ENCODE results near the gene LRP6.
"Not testable (repeated sequence)": the region's sequence is repeated elsewhere in the genome, so short reads cannot be mapped to it uniquely, and the experiment has no call there.

LRP6 gene

DNA sequence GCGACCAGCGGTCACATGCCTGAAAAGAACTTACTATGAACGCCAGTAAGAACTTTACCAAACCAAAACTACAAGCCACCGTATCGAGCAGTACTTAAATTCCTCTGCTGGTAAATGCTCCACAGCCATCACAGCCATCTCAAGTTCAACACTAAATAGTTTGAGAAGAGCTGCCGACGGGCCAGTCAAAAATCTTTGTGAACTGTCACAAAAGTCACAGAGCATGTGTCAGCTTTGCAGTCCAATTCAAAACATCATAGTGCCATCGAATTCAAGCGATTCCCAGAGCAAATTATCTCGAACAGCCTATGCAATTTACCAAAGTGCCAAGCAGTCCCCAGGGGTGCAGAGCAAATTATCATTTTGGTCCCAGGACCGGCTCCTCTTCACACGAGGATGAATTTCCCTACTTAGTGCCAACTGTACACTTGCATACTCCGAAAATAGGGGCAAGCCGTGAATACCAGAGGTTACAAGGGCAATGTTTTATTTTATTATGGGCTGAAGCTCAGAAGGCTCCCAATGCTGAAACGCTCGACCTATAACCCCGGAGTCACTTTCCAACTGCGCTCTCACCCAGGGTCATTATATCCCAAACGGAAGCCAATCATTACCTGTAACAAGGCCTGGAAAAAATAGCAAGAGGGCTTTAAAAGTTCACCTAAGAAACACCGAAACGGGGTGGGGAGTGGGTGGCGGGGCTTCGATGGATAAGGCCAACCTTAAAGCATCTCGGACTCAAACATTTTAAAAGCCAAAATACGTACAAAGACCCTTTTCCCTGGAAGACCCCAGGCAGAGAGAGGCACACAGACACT is 1.1 kb downstream of the LRP6 start:
- peak; percentile 29 for DNase-seq (ENCODE audit: low read depth)

DNA sequence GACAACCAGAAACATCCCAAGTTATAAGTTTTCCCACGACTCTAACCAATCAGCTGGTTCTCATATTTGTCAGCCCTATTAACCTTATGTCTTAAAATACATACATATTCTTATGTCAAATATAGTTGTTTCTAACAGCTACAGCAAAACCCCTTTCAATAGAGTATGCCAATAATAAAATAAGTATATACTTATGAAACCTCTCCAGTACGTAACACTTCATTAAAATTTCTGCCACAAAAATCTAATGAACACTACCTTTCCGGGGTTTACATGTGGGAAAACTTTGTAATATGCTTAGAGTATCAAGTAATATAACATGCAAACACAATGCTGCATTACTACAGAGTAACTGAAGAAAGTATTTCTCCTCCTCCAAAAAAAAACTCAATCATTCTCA is 1.8 kb downstream of the LRP6 start:
- DNase-seq (ENCODE audit: low read depth): no peak

DNA sequence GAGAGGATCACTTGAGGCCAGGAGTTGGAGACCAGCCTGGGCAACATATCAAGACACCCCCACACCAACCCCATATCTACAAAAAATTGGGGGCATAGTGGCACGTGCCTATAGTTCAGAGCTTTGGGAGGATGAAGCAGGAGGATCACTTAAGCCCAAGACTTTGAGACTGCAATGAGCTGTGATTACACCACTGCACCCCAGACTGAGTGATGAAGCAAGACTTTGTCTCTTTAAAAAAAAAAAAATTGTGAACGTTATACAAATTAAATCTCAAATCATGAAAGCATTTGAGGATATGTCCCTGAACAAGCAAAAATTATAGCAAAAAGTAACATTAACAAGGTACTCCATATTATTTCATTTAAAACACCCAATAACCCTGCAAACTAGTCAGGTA is 2.9 kb downstream of the LRP6 start:
- peak; percentile 20 for DNase-seq (ENCODE audit: low read depth)

DNA sequence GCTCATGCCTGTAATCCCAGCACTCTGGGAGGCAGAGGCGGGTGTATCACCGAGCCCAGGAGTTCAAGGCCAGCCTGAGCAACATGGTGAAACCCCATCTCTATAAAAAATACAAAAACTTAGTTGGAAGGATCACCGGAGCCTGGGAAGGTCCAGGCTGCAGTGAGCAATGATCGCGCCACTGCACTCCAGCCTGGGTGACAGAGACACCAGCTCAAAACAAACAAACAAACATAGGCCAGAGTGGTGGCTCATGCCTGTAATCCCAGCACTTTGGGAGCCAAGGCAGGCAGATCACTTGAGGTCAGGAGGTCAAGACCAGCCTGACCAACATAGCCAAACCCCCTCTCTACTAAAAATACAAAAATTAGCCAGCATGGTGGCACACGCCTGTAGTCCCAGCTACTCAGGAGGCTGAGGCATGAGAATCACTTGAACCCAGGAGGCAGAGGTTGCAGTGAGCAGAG is 10.5 kb downstream of the LRP6 start:
- DNase-seq (ENCODE audit: low read depth): not testable (repeated sequence)

DNA sequence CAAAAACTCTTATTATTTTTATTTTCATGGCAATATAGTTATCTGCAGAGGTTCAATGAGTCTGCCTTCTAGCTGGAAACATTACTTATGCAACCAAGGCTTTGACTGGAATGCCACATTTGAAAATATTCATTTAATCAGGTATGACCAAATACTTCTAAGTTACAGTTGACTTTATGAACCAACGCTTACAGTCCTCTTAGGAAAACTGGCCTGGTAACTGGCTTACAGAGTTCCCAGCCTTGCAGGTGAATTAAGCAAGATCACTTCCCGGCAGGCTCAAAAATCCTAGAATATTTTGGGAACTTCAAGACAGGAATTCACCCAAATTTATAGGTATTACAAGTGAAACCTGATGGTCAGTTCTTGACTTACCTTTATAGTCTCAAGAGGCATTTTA is 12.3 kb downstream of the LRP6 start:
- DNase-seq (ENCODE audit: low read depth): no peak

DNA sequence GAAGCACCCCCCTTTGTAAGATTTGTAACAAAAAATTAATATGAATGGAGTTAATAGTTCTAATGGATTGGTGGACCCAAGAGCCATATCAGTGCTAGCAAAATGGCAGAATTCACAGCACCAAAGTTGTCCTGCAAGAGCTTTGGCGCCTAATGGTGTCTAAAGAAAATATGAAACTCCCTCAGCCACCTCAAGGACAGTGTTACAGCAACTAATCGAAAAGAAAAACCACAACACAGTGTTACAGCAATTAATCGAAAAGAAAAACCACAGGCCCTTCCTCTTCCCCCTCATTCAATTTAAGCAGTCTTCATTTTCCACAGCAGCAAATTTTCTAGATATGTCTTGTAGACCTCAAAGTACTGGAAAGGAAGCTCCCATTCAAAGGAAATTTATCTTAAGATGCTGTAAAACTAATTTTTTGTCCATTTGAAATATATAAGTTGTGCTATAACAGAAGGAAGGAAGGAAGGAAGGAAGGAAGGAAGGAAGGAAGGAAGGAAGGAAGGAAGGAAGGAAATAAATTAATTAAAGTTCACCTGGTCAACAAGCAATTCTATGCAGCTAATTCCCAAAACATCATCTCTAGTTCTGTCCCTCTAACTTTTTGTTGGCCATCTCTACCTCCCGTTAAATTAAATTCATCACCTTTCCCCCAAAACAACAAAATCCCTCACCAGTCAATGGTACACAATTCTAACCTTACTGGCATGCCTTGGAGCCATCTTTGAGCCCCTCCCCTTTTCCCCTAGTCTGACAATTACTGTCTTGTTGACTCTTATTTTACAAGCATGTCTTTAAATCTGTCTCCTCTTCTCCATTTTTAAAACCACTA is 17.4 kb downstream of the LRP6 start:
- no peak for DNase-seq (ENCODE audit: low read depth)

DNA sequence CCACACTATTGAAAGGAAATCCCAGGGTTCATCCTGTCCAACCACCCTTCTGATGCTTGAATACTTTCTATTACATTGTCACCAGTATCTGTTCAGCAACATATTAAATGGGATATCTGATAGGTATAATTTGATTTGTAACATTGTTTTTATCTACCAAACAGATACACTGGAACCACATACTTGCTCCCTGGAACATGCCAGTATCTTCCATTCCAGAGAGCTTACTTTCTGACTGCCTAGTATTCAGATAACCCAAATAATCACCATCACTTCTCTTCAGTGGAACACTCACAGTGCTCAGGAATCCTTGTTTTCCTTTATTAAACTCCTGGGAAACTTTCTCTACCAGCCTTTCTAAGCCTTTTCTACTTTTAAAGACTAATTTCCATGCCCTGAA is 19.3 kb downstream of the LRP6 start:
- no peak for DNase-seq (ENCODE audit: low read depth)

DNA sequence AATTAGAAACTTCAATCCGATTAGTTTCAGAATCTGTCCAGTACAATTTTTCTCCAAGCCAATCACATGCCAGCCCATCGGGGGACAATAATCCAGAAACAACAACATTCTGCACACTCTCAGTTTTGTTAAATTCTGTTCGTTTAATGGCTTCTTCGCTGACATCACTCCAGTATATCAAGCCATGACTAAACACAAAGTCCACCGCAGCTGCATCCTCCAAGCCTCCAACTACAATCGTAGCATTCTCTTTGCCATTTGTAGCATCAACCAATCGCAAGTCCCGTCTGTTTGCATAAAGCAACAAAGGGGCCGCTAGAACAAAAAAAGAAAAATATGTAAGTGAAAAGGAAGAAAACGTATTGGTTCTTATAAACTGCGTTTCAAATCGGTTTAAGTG is 22.5 kb downstream of the LRP6 start:
- DNase-seq (ENCODE audit: low read depth): no peak

DNA sequence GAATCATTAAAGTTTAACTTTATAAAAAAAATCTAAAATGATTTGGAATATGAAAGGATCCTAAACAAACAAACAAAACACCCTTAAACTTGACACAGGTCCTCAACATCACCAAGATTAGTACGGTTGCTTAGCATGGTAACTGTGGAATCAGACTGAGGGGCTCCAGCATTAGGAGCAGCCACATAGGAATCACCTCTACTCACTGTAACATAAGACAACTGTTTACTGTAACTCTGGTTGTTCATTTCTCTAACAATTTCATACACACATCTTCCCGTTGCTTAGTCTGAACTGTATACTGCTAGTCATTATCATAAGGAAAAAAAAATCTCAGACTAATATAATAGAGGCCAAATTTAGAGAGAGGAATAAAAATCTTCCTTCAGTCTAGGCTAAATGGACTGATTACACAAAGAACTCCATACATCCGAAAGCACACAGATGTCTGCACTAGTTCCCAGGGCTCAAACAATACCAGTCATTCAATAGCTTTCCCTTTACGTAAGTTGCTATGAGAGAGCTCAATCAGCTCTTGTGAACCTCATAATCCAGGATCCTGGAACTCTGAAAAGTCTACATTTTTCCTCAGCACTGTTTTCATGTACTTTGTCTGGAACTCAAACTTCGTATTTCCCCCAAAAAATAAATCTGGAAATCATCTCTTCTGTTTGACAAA is 26.0 kb downstream of the LRP6 start:
- peak; percentile 16 for DNase-seq (ENCODE audit: low read depth)

DNA sequence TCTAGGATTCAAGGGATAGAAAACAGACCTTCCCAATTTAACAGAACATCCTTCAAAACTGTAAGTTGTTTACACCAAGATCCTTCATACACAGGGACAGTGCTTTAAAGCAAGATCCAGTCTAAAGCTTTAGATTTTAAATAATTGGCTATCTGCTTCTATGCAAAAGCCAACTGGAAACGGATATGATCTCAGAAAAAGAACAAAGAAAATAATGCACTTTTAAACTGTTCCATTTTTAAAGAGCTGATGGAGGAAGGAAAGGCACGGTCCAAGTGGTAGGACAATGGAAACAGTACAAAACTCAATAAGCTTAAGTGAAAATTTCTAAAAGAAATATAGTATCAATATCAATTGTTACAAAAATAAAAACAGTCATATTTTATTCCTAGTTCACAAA is 27.7 kb downstream of the LRP6 start:
- no peak for DNase-seq (ENCODE audit: low read depth)

DNA sequence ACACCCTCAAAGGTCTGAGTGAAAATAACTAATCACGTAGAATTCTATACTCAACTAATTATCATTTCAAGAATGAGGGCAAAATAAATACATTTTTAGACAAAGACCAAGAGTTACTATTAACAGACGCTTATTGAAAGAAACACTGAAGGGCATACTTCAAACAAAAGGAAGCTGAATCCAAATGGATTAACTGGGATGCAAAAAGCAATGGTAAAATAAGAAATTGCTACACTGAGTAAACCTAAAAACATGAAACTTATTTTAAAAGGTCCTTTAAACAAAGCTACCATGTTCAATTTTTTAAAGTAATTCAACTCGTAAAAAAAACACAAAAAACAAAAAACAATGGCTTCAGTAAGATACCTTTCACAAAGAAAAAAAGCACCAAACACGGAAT is 28.2 kb downstream of the LRP6 start:
- no peak for DNase-seq (ENCODE audit: low read depth)

DNA sequence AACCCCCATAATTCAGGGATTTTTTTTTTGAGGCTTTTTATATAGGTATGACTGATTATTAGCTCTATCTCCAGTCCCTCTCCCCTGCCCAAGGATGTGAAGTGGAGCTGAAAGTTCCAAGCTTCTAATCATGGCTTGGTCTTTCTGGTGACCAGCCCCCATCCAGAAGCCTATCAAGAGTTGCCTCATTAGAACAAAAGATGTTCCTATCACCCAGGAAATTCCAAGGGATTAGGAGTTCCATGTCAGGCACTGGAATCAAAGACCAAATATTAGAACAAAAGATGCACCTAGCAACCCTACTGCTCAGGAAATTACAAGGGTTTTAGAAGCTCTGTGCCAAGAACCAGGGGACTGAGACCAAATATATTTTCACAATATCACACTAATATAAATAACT is 29.9 kb downstream of the LRP6 start:
- DNase-seq (ENCODE audit: low read depth): no peak

DNA sequence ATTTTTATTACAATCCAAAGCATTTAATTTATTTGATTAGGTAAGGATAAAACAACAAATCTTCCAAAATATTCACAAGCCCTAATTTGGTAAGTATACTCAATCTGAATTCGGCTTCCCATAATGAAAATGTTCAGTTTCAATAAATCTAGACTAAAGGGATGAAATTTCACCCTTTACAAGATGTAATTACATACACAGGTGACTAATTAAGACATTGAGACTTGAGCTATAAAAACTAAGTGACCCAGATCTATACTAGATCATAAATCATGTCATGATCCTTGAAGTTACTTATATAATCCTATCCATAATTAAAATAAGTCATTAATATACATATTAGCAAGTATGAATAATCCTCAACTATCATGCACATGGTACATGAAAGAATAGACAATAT is 36.6 kb downstream of the LRP6 start:
- no peak for DNase-seq (ENCODE audit: low read depth)

DNA sequence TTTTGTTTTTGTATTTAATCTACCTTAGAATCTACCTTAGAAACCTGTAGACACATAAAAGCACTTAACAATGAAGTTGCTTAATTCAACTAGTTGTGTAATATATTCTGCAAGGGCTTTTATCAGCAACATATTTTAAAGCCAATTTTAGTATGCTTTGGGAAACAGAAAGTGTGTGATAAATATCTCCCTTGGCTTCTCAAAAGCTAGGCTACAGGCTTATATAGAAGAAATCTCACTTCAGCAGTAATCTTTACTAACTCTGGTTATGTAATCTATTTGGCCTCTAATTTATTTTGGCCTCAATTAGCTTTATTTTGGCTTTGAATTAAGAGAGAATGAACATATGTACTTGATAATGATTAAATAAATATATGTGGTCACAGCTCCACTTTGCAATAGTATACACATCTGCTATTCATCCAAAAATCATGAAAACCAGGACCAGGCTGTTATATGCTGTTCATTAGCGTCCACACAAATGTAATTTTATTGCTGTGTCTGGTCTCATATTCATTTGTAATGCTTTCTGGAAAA is 37.2 kb downstream of the LRP6 start:
- DNase-seq (ENCODE audit: low read depth): peak; percentile 60

DNA sequence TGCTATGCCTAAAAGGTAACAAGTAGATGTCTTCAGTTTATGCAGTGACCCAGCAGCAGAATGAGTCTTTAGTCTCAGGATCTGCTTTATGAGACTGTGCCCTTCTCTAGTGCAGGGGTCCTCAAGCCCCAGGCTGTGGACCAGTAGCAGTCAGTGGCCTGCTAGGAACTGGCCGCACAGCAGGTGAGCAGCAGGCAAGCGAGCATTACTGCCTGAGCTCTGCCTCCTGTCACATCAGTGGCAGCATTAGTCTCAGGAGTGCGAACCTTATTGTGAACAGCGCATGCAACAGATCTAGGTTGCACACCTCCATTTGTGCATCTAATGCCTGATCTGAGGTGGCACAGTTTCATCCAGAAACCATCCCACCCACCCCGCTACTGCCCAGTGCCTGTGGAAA is 38.4 kb downstream of the LRP6 start:
- no peak for DNase-seq (ENCODE audit: low read depth)

DNA sequence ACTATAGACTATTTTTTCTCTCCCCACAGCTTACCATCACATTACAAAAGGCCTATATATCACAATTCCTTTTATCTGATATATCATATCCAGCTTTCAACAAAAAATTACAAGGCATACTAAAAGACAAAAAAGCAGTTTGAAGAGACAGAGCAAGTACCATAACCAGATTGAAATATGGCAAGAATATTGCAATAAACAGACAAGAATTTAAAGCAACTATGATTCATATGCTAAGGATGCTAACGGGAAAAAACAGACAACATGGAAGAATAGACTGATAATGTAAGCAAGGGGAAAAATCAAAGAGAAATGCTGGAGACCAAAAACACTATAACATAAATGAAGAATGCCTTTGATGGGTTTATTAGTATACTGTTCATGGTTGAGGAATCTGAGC is 40.7 kb downstream of the LRP6 start:
- no peak for DNase-seq (ENCODE audit: low read depth)

DNA sequence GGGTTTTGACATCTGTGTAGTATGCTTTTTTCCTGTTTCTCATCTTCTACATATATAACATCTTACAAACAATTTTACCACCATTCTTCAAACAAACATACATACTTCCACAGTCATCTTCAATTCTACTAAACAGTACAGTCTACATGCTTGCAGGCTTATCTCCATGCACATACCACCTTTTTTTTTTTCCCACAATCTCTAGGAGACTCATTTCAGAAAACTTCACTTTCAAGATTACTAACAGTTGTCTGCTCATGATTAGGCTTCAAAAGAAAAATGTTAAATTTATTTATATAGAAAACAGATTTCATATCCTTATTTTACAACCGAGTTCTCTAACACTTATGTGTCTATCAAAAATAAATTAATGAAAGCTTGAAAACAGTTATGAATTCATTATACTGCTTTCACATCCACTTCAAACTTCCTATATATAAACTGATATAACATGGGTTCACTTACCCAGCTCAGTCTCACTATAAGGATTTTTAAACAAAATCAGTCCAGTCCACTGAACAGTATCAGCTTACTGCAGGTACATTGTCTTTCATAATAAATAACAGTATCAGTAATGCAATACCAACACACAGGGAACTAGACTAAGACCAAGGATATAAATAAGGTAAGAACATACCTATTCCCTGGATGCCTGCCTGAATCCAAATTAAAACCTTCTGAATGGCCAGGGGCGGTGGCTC is 42.5 kb downstream of the LRP6 start:
- peak; percentile 88 for DNase-seq (ENCODE audit: low read depth)

DNA sequence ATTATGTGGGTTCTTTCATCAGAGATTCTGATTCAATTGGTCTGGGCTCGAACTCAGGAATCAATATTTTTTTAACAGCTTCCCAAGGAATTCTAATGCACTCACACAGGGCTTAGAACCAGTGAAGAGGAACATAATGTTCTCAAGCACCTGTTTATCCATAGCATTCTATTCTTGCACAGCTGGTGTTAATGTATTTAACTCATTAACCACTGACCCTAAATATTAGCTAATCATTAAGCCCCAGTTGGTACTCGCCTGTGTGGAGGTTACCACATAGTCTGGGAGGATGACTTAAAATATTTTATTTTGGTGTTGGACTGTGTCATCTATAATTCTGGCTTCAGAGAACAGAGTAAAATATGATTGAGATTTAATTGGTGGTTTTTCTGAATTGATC is 45.3 kb downstream of the LRP6 start:
- DNase-seq (ENCODE audit: low read depth): no peak

DNA sequence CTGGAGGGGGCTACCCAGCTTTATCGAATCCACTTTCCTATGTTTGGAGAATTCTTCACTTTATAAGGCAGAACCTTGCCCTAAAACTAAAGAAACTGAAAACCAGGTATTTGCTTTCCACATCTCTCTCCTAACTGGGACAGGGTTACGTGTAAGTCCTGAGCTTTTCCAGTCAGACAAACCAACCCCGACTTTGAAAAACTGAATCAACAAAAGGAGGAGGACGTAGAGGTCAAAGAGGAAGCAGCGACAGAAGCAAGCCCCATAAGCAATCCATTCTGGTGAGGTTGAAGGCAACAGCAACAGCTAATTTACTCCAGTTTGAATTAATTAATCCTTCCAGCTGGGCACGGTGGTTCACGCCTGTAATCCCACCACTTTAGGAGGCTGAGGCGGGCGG is 47.2 kb downstream of the LRP6 start:
- DNase-seq (ENCODE audit: low read depth): no peak

DNA sequence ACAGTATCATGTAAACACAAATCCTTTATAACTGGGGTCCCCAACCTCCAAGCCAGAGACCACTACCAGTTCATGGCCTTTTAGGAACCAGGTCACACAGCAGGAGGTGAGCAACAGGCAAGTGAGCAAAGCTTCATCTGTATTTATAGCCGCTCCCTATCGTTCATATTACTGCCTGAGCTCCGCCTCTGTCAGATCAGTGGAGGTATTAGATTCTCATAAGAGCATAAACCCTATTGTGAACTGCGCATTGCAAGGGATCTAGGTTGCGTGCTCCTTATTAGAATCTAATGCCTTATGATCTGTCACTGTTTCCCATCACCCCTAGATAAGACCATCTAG is 49.9 kb downstream of the LRP6 start:
- DNase-seq (ENCODE audit: low read depth): no peak

DNA sequence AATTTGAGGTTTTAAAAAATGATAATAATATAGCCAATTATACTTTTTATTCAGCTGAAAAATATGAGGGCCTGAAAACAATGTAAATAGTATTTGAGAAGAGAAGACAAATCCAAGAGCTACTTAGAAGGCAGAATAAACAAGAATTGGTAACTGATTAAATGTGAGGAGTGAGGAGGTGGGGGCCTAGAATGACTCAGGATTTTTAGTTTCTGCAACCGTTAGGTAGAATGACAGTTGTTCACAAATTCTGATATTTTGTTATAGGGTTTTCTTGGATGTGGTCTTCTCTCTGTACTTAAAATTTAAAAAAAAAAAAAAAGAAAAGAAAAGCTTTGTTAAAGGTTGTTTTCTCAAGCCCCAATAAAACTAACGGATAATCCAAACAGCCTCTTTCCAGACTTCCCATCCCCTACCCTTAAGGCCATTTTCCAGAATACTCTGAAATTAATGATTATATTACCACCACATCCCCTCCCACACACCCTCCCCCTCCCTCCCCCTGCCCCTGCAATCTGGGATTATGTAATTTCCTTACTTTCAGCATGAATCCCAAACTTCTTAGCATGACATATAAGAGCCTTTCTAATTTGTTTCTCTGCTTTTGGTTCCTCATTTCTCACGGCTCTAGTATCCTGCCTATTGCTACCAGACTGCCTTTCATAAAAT is 50.4 kb downstream of the LRP6 start:
- DNase-seq (ENCODE audit: low read depth): no peak
